ENCODE measurements around the gene TANGO6.

TANGO6 gene

GRCh38 chr16:68915589-68915988, 72.3 kb downstream of the TANGO6 start:
- DNase-seq: no peak

GRCh38 chr16:68917541-68917940, 74.2 kb downstream of the TANGO6 start:
- DNase-seq: no peak

GRCh38 chr16:68920349-68920748, 77.0 kb downstream of the TANGO6 start:
- DNase-seq: no peak

GRCh38 chr16:68921637-68922036, 78.3 kb downstream of the TANGO6 start:
- no peak for DNase-seq

GRCh38 chr16:68923116-68923515, 79.8 kb downstream of the TANGO6 start:
- no peak for DNase-seq

- DNase-seq: no peak
Observed at GRCh38 chr16:68927018-68927417, 83.7 kb downstream of the TANGO6 start.

- no peak for DNase-seq
Observed at GRCh38 chr16:68931196-68931595, 87.9 kb downstream of the TANGO6 start.

GRCh38 chr16:68934402-68934801, 91.1 kb downstream of the TANGO6 start:
- no peak for DNase-seq

- no peak for DNase-seq
Observed at GRCh38 chr16:68935008-68935407, 91.7 kb downstream of the TANGO6 start.

- peak; percentile 33 for DNase-seq
Observed at GRCh38 chr16:68936736-68937631, 93.7 kb downstream of the TANGO6 start.

GRCh38 chr16:68939692-68940320, 96.5 kb downstream of the TANGO6 start:
- DNase-seq: no peak

GRCh38 chr16:68940816-68941215, 97.5 kb downstream of the TANGO6 start:
- no peak for DNase-seq

GRCh38 chr16:68943961-68944360, 100.6 kb downstream of the TANGO6 start:
- DNase-seq: no peak

- DNase-seq: no peak
Observed at GRCh38 chr16:68948230-68948910, 105.0 kb downstream of the TANGO6 start.

- DNase-seq: no peak
Observed at GRCh38 chr16:68951991-68952877, 108.9 kb downstream of the TANGO6 start.

GRCh38 chr16:68954911-68955635, 111.7 kb downstream of the TANGO6 start:
- peak; percentile 43 for DNase-seq

- no peak for DNase-seq
Observed at GRCh38 chr16:68960910-68961309, 117.6 kb downstream of the TANGO6 start.

- no peak for DNase-seq
Observed at GRCh38 chr16:68961778-68962402, 118.6 kb downstream of the TANGO6 start.

GRCh38 chr16:68969338-68969737, 126.0 kb downstream of the TANGO6 start:
- DNase-seq: no peak

- peak; percentile 18 for DNase-seq
Observed at GRCh38 chr16:68972013-68972412, 128.7 kb downstream of the TANGO6 start.

- DNase-seq: peak; percentile 80
Observed at GRCh38 chr16:68972720-68973119, 129.4 kb downstream of the TANGO6 start.

Data from eye (tissue), 1 donor.